Stimulated activated CD4-positive, alpha-beta T cell treated with anti-CD3 and anti-CD28 coated beads, Interleukin-1b, Interleukin-23, amount 100 ng/mL, for 48 hours (primary cell): Measurements from ENCODE around the gene SKIC8.
A peak's percentile ranks its signal among the peaks of the same experiment; 100 is the strongest.

Experiments
- DNase-seq: peaks from one replicate; pipeline ENCODE4 v3.0.0-alpha.2; 2020

Gene SKIC8

GRCh38 chr15:78321786-78322185 is 22.4 kb upstream of the SKIC8 start:
- no peak for DNase-seq

DNA sequence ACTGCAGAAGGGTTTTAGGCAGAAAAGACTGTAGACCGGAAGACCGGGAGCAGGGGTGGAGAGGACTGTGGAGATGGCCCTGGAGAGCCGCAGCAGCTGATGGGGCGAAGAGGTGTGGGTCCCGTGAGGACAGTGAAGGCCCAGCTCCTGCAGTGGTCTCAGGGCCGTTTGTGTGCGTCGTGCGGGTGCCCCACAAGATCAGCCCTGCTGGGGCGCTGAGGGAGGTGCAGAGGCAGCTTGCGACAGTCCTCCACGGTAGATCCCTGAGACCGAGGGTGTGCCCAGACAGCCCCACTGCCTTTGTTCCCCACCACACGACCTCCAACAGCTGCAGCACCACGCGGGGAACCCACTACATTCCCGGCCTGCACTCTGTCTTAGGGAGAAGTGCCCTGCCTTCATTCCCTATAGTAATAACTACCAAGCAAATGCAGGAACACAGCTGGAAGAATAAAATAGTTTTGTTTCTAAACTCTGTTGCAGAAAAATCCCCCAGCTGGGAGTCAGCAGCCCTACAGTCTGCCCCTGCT is 21.7 kb upstream of the SKIC8 start:
- DNase-seq = no peak

DNA sequence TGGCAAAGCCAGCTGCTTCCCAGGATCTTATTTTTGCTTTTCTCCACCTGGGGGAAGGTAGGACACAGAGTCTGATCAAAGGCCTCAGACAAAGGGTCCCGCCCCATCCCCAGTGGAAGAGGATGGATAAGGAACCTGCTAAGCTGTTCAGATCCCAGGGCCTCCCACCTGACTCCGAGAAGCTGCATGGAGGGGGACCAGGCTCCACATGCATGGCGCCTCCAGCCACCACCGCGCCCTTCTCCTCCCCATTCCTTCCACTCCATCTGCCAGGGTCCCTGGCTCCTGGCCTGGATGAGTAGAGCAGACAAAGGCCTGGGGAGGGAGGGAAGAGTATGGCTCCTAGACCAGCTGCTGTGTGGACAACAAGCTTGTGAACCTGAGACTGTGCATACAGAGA is 20.8 kb upstream of the SKIC8 start:
- DNase-seq = no peak

DNA sequence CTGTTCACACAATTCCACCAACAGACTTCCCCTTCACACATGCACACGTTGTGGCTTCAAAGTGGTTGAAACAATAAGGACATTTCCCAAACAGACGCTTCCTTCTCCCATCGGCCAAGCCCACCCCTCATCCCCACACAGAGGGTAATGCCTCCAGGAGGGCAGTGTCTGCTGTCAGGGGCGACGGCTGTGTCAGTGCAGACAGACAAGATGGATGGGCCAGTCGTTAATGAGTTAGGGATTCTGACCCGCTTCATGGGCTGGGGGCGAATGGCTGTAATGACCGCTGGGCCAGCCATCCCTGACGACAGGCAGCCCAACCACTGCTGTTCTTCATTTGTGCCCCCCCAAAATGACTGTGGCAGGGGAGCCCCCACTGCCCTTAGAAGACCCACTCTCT is 20.2 kb upstream of the SKIC8 start:
- DNase-seq = no peak

- no peak for DNase-seq
Measured at GRCh38 chr15:78317145-78317836, 17.9 kb upstream of the SKIC8 start.

DNA sequence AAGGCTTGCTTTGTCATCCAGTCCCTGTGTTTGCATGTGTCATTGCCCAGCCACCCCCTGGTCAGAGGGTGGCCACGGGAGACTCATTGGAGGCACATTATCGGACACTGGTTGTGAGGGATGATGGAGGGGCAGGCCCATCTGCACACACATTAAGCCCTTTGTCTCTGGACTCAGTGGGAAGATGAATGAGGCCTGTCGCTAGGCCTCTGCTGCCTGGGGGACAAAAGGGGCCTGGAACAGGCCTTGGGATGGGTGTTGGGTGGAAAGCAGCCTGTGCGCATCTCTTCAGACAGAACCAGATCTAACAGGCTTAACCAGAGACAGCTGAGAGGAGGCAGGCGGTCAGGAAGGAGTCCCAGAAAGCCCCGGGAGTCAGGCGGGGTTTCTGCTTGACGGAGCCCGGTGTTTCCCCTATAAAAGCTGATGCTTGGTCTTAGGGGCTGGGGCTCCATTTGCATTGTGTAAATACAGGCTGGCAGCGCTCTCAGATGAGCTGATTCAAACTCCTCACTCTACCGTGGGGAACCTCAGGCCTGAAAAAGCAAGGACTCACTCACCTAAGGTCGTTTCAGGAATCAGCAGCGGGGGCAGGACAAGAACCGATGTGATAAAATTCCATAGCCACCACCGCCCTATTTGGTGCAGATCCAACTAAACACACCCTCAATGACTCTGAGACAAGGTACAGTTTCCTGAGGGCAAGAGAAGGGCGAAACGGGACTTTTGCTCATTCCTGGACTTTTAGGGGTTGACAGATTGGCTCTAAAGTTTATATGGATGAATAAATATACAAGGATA is 17.1 kb upstream of the SKIC8 start:
- no peak for DNase-seq

- no peak for DNase-seq
Measured at GRCh38 chr15:78315686-78316282, 16.4 kb upstream of the SKIC8 start.

GRCh38 chr15:78314181-78314581 is 14.8 kb upstream of the SKIC8 start:
- DNase-seq = no peak

DNA sequence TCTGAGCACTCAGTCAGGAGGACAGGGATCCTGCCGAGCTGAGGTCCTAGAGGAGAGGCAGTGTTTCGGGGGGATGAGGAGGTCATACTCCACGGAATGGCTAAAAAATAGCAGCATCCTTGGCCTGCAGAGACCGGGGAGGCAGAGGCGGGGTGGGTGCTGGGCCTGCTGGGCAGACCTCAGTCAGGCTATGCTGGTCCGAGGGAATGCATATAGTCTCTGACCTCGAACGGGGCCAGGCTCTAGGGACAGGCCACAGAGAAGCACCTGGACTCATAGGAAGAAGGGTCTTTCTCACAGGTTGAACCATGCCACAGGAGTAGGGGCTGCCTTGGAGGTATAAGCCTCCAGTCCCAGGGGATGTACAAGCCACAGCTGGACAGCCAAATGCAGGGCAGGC is 14.0 kb upstream of the SKIC8 start:
- DNase-seq = no peak

DNA sequence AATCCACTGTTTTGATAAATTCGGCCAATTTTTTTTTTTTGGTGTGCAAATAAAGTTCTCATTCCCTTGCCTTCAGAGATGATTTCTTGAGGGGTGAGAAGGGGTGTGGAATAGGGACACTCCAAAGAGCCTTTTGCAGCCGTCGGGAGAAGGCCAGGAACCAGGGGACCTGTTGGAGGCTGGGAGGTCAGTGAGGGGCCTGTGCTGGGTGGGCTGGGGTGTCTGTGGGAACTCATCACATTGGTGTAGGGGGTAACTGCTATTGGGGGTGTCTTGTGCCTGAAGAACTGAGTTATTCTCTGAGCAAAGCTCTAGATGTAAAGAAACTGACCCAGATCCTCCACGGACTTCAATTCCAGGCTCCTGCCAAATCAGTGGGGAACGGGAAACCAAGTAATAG is 13.5 kb upstream of the SKIC8 start:
- no peak for DNase-seq

DNA sequence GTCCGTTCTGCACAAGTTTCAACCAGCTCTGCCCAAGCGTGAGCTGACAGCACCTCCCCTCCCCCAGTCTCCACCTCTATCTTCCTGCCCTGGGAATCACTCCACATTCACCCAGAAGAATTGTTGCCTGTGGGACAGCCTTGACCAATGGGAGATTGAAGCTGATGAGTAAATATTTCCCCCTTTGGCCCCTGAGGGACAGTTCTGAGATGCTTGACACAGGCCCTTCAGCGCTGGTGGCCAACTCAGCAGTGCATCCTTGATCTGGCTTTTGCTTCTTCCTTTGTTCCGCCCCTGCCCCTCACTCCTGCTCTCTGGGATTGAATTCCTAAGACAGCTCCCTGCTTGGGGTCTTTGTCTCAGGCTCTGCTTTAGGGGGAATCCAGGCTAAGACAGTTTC is 13.1 kb upstream of the SKIC8 start:
- no peak for DNase-seq

GRCh38 chr15:78311292-78311691 is 11.9 kb upstream of the SKIC8 start:
- no peak for DNase-seq

GRCh38 chr15:78308422-78309032 is 9.1 kb upstream of the SKIC8 start:
- peak; percentile 63 for DNase-seq

- DNase-seq = no peak
Measured at GRCh38 chr15:78307976-78308375, 8.6 kb upstream of the SKIC8 start.

- DNase-seq = no peak
Measured at GRCh38 chr15:78306176-78306774, 6.9 kb upstream of the SKIC8 start.

GRCh38 chr15:78304216-78305066 is 5.0 kb upstream of the SKIC8 start:
- no peak for DNase-seq

GRCh38 chr15:78302579-78303312 is 3.3 kb upstream of the SKIC8 start:
- DNase-seq = no peak

- no peak for DNase-seq
Measured at GRCh38 chr15:78301828-78302227, 2.4 kb upstream of the SKIC8 start.

DNA sequence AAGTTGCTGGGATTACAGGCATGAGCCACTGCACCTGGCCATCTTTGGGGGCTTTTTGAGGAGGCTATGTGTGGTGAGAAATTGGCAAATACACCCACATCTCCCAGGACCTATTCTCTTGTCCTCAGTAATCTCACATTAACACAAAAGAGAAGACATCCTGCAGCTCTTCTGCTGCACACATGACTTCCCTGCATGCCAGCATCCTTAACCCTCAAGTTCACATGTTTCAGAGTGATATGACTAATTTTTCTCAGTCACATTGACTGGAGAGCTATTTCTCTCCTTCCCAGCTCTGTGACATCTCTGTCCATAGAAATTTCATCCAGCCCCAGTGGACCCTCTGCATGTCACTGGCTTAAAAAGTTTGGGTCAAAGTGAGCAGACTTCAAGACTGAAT is 1.9 kb upstream of the SKIC8 start:
- DNase-seq = no peak

DNA sequence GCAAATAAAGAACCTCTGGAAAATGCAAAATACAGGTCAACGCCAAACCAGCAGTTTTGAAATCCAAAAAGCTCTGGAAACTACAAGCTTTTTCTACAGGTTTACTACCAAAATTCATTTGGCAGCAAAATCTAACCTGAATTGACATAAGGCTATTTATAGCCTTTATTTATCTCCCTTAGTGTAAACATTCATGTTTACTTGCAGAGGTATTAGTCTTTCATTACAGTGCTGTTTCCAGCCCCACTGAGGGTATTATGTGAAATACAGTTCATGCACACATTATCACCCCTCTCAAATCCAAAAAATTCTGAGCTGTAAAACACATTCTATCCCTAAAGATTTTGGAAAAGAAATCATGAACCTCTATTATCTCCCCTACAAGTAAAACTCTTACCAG is 7.2 kb downstream of the SKIC8 start:
- DNase-seq = no peak

- DNase-seq = no peak
Measured at GRCh38 chr15:78291698-78292097, 7.7 kb downstream of the SKIC8 start.
